HL-60 (cell line): ENCODE results near the gene PNMT.

Experiments
- DNase-seq, 2 experiments: peaks; one replicate each; pipeline ENCODE4 v3.0.0-alpha.2; 2010 to 2020; ENCODE audit warnings: low read depth in 1 of 2, low spot score in 1 of 2
- H3K27ac ChIP-seq: fragments of 250-450 bp; sonication (Bioruptor Pico); replicated peaks from 2 replicates; pipeline ENCODE4 v1.5.1; 2020; ENCODE audit warnings: mild to moderate bottlenecking, moderate library complexity
- H3K27me3 ChIP-seq: fragments of 250-450 bp; sonication (Bioruptor Pico); 2 replicates; pipeline ENCODE4 v1.5.1; 2021; ENCODE audit warnings: mild to moderate bottlenecking, moderate library complexity; ENCODE audit not compliant: insufficient read depth, poor library complexity, severe bottlenecking
- H3K4me3 ChIP-seq: replicated peaks from 2 replicates; pipeline ENCODE4 v1.5.1; 2011; ENCODE audit warnings: mild to moderate bottlenecking, control low read depth, low read length; ENCODE audit not compliant: insufficient read depth
- GABPA ChIP-seq: IDR thresholded peaks from 2 replicates; pipeline ENCODE4 v1.6.1; 2012; ENCODE audit warnings: low read depth
- POLR2AphosphoS5 ChIP-seq: IDR thresholded peaks from 2 replicates; pipeline ENCODE4 v1.6.1; 2012; ENCODE audit warnings: low read depth
- SPI1 ChIP-seq: IDR thresholded peaks from 2 replicates; pipeline ENCODE4 v1.6.1; 2012; ENCODE audit warnings: low read depth, mild to moderate bottlenecking, borderline replicate concordance
- TF ChIP-seq, protein P1 (sequence below): IDR thresholded peaks from 2 replicates; pipeline ENCODE4 v1.6.1; 2012; ENCODE audit warnings: low read depth; ENCODE audit not compliant: insufficient replicate concordance
- TF ChIP-seq, protein P2 (sequence below): IDR thresholded peaks from one replicate; pipeline ENCODE4 v1.5.1; 2011; ENCODE audit warnings: low read length, control low read depth, inconsistent platforms; ENCODE audit not compliant: insufficient read depth

PNMT gene

GRCh38 chr17:39684369-39685192 lies 16.3 kb downstream of the PNMT start:
- TF ChIP-seq SPI1 (no peak), POLR2AphosphoS5 (no peak)
- Histone ChIP-seq H3K4me3 (no peak overlapping the region), H3K27me3 (no peaks in the 10 kb centered on the region), H3K27ac (no peak overlapping the region)
- no peak for DNase-seq

DNA sequence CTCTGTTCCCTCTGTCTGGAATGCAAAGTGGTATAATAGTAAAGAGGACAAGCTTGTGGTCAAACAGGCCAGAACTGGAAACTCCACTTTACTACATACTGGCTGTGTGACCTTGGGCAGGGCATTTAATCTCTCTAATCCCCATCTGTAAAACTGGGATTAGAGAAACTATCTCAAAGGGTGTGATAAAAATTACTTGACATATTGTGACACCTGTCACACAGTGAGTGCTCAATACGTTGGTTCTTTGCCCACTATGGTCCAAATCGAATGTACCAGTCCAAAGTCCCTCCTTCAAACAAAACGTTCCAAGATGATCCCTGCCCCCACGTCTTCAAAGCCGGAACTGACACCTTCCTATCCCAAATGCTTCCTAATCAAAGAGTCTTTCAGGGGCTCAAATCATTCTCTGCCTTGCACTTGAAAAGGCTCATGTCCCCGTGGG lies 18.9 kb downstream of the PNMT start:
- DNase-seq, result no peak
- H3K27ac ChIP-seq, result peak overlapping the region; percentile 79
- no peaks in the 10 kb centered on the region for H3K27me3 ChIP-seq
- TF ChIP-seq POLR2AphosphoS5 (no peak), GABPA (no peak), SPI1 (no peak)
- TF ChIP-seq, protein P1, sequence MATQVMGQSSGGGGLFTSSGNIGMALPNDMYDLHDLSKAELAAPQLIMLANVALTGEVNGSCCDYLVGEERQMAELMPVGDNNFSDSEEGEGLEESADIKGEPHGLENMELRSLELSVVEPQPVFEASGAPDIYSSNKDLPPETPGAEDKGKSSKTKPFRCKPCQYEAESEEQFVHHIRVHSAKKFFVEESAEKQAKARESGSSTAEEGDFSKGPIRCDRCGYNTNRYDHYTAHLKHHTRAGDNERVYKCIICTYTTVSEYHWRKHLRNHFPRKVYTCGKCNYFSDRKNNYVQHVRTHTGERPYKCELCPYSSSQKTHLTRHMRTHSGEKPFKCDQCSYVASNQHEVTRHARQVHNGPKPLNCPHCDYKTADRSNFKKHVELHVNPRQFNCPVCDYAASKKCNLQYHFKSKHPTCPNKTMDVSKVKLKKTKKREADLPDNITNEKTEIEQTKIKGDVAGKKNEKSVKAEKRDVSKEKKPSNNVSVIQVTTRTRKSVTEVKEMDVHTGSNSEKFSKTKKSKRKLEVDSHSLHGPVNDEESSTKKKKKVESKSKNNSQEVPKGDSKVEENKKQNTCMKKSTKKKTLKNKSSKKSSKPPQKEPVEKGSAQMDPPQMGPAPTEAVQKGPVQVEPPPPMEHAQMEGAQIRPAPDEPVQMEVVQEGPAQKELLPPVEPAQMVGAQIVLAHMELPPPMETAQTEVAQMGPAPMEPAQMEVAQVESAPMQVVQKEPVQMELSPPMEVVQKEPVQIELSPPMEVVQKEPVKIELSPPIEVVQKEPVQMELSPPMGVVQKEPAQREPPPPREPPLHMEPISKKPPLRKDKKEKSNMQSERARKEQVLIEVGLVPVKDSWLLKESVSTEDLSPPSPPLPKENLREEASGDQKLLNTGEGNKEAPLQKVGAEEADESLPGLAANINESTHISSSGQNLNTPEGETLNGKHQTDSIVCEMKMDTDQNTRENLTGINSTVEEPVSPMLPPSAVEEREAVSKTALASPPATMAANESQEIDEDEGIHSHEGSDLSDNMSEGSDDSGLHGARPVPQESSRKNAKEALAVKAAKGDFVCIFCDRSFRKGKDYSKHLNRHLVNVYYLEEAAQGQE, result no peak
- TF ChIP-seq, protein P2, sequence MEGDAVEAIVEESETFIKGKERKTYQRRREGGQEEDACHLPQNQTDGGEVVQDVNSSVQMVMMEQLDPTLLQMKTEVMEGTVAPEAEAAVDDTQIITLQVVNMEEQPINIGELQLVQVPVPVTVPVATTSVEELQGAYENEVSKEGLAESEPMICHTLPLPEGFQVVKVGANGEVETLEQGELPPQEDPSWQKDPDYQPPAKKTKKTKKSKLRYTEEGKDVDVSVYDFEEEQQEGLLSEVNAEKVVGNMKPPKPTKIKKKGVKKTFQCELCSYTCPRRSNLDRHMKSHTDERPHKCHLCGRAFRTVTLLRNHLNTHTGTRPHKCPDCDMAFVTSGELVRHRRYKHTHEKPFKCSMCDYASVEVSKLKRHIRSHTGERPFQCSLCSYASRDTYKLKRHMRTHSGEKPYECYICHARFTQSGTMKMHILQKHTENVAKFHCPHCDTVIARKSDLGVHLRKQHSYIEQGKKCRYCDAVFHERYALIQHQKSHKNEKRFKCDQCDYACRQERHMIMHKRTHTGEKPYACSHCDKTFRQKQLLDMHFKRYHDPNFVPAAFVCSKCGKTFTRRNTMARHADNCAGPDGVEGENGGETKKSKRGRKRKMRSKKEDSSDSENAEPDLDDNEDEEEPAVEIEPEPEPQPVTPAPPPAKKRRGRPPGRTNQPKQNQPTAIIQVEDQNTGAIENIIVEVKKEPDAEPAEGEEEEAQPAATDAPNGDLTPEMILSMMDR, result no peak
- peak overlapping the region; percentile 71 for H3K4me3 ChIP-seq

DNA sequence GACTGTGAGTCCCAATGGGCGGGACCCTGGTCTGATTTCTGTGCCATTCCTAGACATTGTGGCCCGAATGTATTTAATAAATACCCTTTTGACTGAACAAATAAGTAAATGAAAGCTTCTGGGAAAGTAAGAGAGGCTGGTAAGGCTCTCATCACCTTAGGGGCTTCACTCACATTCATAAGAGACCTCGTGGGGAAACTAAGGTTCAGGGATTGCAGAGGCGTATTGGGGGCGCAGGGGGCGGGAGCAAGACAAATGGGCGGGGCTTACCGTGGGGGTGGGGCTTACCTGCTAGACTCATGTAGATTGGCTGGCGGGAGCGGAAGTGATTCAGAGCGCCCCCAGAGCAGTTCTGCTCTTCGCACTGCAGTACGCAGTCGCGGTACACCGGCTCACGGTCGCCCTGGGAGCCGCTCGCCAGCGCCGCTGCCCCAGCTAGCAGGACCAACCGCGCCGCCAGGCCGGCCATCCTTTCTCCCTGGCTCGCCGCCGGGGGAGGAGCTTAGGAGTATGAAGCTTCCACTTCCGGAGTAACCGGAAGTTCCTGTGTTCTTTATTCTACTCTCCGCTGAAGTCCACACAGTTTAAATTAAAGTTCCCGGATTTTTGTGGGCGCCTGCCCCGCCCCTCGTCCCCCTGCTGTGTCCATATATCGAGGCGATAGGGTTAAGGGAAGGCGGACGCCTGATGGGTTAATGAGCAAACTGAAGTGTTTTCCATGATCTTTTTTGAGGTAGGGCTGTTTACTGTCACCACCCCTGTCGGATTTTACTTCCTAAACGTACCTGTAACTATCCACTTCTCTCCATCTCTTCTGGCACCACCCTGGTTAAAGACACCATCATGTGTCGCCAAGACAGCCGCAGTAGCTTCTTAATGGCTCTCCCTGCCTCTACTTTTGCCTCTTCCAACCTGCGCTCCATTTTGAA lies 19.6 kb downstream of the PNMT start, which contains the start of gene PGAP3:
TSS of gene PGAP3 (minus strand) at position 512 of the 929 bp plus-strand sequence. CDS start at position 469, 43 bp downstream.
- peak within 1 kb of the TSS; percentile 79 for H3K27ac ChIP-seq
- TF ChIP-seq POLR2AphosphoS5, result no peak; the same call in 1 of the 2 replicates
- TF ChIP-seq, protein P1, result peak; percentile 19
- TF ChIP-seq GABPA, result peak; percentile 98
- peak; percentile 66; the same call in 1 of the 2 replicates for TF ChIP-seq SPI1
- no peaks in the 10 kb centered on the region for H3K27me3 ChIP-seq
- peak; percentile 82 to 90 for DNase-seq
- H3K4me3 ChIP-seq, result peak within 1 kb of the TSS; percentile 71

- H3K27ac ChIP-seq, result peak overlapping the region; percentile 79
- no peak for DNase-seq
- no peaks in the 10 kb centered on the region for H3K27me3 ChIP-seq
- peak overlapping the region; percentile 71 for H3K4me3 ChIP-seq
- TF ChIP-seq, protein P2, result no peak
- no peak for TF ChIP-seq GABPA
- no peak for TF ChIP-seq SPI1
- TF ChIP-seq, protein P1, result no peak
- no peak for TF ChIP-seq POLR2AphosphoS5
Measured at GRCh38 chr17:39688475-39688835, 20.2 kb downstream of the PNMT start.
